ENCODE data around the gene PCBP4.

DNA sequence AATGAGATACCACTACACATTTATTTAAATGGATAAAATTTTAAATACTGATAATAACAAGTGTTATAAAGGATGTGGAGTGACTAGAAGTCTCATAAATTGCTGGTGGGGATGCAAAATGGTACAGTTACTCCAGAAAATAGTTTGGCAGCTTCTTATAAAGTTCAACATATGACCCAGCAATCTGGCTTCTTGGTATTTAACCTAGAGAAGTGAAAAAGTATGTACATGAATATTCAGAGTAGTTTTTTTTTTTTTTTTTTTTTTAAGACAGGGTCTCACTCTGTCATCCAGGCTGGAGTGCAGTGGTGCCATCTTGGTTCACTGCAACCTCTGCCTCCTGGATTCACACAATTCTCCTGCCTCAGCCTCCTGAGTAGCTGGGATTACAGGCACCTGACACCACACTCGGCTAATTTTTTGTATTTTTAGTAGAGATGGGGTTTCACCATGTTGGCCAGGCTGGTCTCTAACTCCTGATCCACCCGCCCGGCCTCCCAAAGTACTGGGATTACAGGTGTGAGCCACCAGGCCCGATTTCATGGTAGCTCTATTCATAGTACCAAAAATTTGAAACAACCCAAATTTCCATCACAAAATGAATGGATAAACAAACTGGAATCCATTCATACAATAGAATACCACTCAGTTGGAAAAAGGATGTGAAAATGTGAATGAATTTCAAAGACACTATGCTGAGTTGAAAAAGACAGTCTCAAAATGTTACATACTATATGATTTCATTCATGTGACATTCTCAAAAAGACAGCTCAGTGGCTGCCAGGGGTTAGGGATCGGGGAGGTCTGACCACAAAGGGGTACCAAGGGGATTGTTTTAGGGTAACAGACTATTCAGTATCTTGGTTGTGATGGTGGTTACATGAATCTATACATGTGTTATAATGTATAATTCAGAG is 39.9 kb downstream of the PCBP4 start:
- TF ChIP-seq CTCF (optimal IDR thresholded peaks at IDR 0.05 in 1 of 3, IDR thresholded peaks at IDR 0.05 in 1 of 3, conservative IDR thresholded peaks at IDR 0.05 in 1 of 3; ENCODE audit: extremely low read depth in 1 of 3, insufficient read depth in 2 of 3, low read length in 3 of 3) (no peak), EZH2 (IDR thresholded peaks at IDR 0.05; ENCODE audit: low read length) (no peak)

Data from keratinocyte (primary cell).